Parathyroid adenoma (tissue), 2 donors: Measurements from ENCODE around the gene TBC1D22A.

Source experiments
- H2AFZ ChIP-seq: fragments of 300-600 bp; sonication (generic); one replicate; pipeline ENCODE4 v1.7.0; 2017; ENCODE audit warnings: antibody characterized with exemption, mild to moderate bottlenecking
- H3K27ac ChIP-seq: fragments of 300-600 bp; sonication (generic); one replicate; pipeline ENCODE4 v1.7.0; 2017
- H3K27me3 ChIP-seq: fragments of 300-600 bp; sonication (generic); one replicate; pipeline ENCODE4 v1.7.0; 2017; ENCODE audit warnings: low read length; ENCODE audit not compliant: control insufficient read depth, insufficient read depth
- H3K36me3 ChIP-seq: fragments of 300-600 bp; sonication (generic); one replicate; pipeline ENCODE4 v1.7.0; 2017; ENCODE audit warnings: low read length; ENCODE audit not compliant: control insufficient read depth, insufficient read depth
- H3K4me1 ChIP-seq: fragments of 300-600 bp; sonication (generic); one replicate; pipeline ENCODE4 v1.7.0; 2017; ENCODE audit warnings: control low read depth
- H3K4me2 ChIP-seq: fragments of 300-600 bp; sonication (generic); one replicate; pipeline ENCODE4 v1.7.0; 2017; ENCODE audit warnings: low read length
- H3K4me3 ChIP-seq: fragments of 300-600 bp; sonication (generic); one replicate; pipeline ENCODE4 v1.7.0; 2017; ENCODE audit warnings: low read depth, low read length
- H3K79me2 ChIP-seq: fragments of 300-600 bp; sonication (generic); one replicate; pipeline ENCODE4 v1.7.0; 2017; ENCODE audit warnings: control low read depth
- H3K9ac ChIP-seq: fragments of 300-600 bp; sonication (generic); one replicate; pipeline ENCODE4 v1.7.0; 2017; ENCODE audit warnings: mild to moderate bottlenecking
- H3K9me3 ChIP-seq: fragments of 300-600 bp; sonication (generic); one replicate; pipeline ENCODE4 v1.7.0; 2017; ENCODE audit warnings: low read length; ENCODE audit not compliant: control insufficient read depth
- TF ChIP-seq, protein P1 (sequence below): fragments of 300-600 bp; sonication (generic); IDR thresholded peaks from one replicate; pipeline ENCODE4 v1.7.0; 2017; ENCODE audit warnings: antibody characterized with exemption, mild to moderate bottlenecking
- donor health status: primary hyperparathyroidism.

Gene TBC1D22A

DNA sequence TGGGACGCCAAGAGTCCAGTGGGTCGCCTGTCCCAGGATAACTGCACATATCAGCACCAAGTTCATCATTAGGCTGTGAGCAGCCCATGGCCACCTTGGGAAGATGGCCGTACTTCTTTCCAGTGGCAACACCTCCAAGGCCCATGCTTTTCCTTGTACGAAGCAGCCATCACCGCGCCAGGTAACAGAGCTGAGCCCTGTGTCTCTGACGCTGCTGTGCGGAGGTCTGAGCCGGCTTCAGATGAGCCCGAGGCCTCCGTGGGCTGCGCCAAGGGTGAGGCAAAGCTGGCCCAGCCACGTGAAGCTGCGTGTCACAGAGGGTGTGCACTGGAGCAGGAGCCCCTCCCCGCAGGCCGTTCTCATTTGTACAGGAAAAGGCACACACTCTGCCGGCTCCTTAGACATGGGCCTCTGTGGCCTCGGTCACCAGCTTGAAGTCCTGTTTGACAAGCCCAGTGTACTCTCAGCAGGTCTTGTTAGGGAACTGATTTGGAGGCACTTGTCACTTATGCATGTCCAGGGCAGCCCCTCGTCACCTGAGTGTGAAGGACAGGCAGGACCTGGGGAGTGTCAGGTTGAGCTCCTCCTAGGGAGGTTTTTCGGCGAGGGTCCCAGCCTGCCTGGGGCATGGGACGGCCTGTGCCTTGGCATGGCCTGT is 401.5 kb downstream of the TBC1D22A start:
- H3K9ac ChIP-seq, result no peak overlapping the region
- no peaks in the 10 kb centered on the region for H3K36me3 ChIP-seq
- no peaks in the 10 kb centered on the region for H3K79me2 ChIP-seq
- no peak overlapping the region for H3K4me2 ChIP-seq
- H3K4me3 ChIP-seq, result no peak overlapping the region
- H3K27ac ChIP-seq, result no peak overlapping the region
- H2AFZ ChIP-seq, result no peak overlapping the region
- H3K27me3 ChIP-seq, result no peaks in the 10 kb centered on the region
- no peaks in the 10 kb centered on the region for H3K4me1 ChIP-seq
- H3K9me3 ChIP-seq, result no peaks in the 10 kb centered on the region
- TF ChIP-seq, protein P1, sequence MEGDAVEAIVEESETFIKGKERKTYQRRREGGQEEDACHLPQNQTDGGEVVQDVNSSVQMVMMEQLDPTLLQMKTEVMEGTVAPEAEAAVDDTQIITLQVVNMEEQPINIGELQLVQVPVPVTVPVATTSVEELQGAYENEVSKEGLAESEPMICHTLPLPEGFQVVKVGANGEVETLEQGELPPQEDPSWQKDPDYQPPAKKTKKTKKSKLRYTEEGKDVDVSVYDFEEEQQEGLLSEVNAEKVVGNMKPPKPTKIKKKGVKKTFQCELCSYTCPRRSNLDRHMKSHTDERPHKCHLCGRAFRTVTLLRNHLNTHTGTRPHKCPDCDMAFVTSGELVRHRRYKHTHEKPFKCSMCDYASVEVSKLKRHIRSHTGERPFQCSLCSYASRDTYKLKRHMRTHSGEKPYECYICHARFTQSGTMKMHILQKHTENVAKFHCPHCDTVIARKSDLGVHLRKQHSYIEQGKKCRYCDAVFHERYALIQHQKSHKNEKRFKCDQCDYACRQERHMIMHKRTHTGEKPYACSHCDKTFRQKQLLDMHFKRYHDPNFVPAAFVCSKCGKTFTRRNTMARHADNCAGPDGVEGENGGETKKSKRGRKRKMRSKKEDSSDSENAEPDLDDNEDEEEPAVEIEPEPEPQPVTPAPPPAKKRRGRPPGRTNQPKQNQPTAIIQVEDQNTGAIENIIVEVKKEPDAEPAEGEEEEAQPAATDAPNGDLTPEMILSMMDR, result no peak

DNA sequence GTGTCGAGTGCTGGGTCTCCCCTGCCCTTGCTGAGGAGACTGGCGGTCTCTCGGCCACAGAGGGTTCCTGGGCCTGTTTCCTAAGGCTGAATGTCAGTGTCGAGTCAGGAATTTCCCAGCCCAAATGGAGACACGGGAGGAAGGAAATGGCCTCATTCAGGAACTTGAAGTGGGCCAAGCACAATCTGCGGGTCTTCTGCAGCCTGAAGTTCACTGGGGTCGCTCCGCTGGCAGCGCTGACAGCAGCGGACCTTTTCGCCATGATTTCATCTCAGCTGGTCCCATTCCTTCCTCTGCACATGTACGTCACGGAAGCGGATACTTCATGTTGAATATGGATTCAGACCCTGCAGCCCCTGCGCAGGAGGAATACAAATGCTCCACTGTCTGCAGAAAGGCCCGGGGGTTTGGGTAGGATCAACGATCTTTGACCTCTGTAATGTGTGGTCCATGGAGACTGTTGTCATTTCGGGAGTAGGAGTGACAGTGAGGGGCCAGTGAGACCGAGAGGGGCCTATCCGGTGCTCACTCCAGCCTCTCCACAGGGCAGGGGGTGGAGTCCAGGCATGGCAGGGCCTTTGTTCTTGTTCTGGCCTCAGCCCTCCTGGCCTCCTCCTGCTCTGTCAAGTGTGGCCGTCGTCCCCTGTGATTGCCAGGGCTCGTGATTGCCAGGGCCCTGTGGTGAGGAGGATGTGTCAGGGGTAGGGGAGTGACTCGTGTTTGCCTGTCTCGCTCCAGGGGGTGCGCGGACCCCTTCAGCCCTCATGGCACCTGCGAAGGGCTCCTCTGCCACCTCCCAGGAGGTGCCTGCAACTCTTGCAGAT is 402.3 kb downstream of the TBC1D22A start:
- Histone ChIP-seq H3K4me2 (no peak overlapping the region), H3K27ac (no peak overlapping the region), H3K4me3 (no peak overlapping the region), H3K79me2 (no peaks in the 10 kb centered on the region), H3K9ac (no peak overlapping the region), H2AFZ (no peak overlapping the region), H3K4me1 (no peaks in the 10 kb centered on the region), H3K9me3 (no peaks in the 10 kb centered on the region), H3K27me3 (no peaks in the 10 kb centered on the region), H3K36me3 (no peaks in the 10 kb centered on the region)
- TF ChIP-seq, protein P1, result no peak

DNA sequence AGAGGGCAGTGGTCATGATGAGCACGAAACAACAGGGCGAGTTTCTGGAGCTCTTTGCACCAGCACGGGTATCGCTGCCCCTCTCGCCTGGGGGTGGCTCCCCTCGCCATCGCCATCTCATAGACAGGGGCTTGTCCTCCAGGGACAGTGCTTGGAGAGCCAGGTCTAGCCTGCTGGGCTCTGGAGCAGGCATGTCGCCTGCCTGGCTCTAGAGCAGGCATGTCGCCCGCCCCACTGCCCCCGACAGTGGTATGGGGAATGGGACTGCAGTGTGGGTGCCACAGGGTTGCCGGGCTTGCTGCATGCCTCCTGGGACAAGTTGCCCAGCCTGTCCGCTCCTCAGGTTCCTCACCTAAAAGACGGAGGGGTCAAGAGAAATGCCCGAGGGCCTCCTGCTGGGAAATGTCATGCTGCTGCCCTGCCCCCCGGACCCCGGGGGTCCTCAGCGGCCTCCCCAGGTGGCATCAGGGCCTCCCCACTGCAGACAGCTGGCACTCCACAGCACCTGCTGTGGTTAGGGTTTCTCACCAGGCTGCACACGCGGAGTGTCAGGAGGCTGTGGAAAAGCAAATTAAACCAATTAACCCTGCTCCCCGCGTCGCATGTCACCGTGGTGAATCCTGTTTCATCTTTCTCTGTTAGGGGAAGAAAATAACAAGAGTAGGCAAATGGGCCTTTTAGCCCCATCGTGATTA is 403.0 kb downstream of the TBC1D22A start:
- H3K9me3 ChIP-seq, result no peaks in the 10 kb centered on the region
- H3K27ac ChIP-seq, result no peak overlapping the region
- no peak overlapping the region for H3K9ac ChIP-seq
- H2AFZ ChIP-seq, result no peak overlapping the region
- H3K4me3 ChIP-seq, result no peak overlapping the region
- no peak overlapping the region for H3K4me2 ChIP-seq
- no peaks in the 10 kb centered on the region for H3K36me3 ChIP-seq
- H3K27me3 ChIP-seq, result no peaks in the 10 kb centered on the region
- H3K79me2 ChIP-seq, result no peaks in the 10 kb centered on the region
- H3K4me1 ChIP-seq, result no peaks in the 10 kb centered on the region
- TF ChIP-seq, protein P1, result no peak

DNA sequence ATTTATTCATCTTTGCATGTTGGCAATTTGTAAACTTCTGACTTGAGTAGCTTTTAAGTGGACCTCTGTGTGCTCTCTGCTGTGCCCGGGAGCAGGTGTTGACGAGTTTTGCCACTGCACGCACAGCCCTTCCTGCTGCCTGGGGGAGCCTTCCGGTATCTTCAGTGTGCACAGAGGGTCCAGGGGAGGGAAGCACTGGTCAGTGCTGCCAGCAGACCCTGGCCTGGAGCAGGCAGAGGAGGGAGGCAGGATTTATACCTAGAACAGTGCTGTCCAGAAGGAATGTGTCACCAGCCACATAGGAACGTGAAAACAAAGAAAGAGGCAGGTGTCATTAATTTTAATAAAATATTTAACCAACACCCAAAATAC is 403.6 kb downstream of the TBC1D22A start:
- no peaks in the 10 kb centered on the region for H3K27me3 ChIP-seq
- no peaks in the 10 kb centered on the region for H3K9me3 ChIP-seq
- no peak overlapping the region for H3K4me2 ChIP-seq
- H3K36me3 ChIP-seq, result no peaks in the 10 kb centered on the region
- H2AFZ ChIP-seq, result no peak overlapping the region
- no peak overlapping the region for H3K27ac ChIP-seq
- no peak overlapping the region for H3K9ac ChIP-seq
- H3K79me2 ChIP-seq, result no peaks in the 10 kb centered on the region
- H3K4me1 ChIP-seq, result no peaks in the 10 kb centered on the region
- H3K4me3 ChIP-seq, result no peak overlapping the region
- TF ChIP-seq, protein P1, result no peak
